Loucy (cell line): ENCODE data around the gene UAP1L1.

Experiments used
- CTCF ChIP-seq: fragments of 200-600 bp; sonication (generic); conservative IDR thresholded peaks from 2 replicates; pipeline ENCODE4 v1.5.1; 2014; ENCODE audit warnings: mild to moderate bottlenecking, antibody characterized with exemption, low read length
- EZH2phosphoT487 ChIP-seq: fragments of 200-600 bp; IDR thresholded peaks from 2 replicates; pipeline ENCODE4 v1.6.1; 2018; ENCODE audit warnings: antibody characterized with exemption, mild to moderate bottlenecking, moderate library complexity, borderline replicate concordance

- no peak for TF ChIP-seq CTCF
- TF ChIP-seq EZH2phosphoT487, result no peak
Measured at GRCh38 chr9:137048655-137049543, 28.4 kb upstream of the UAP1L1 start.
